ENCODE results near the gene ANHX.

- TF ChIP-seq CTCF (IDR thresholded peaks at IDR 0.05; ENCODE audit: insufficient read depth, low read depth, low read length) (no peak), EZH2 (IDR thresholded peaks at IDR 0.05; ENCODE audit: insufficient read depth, low read length) (no peak)
These were observed 29.3 kb downstream of the ANHX start for GRCh38 chr12:133206390-133206789.
